22Rv1 (cell line): Measurements from ENCODE around the gene GPAT3.

Source experiments
- H3K27ac ChIP-seq: fragments of 450-650 bp; 2 replicates; pipeline ENCODE4 v1.5.1; 2017
- ZFX ChIP-seq: fragments of 450-650 bp; IDR thresholded peaks from 2 replicates; pipeline ENCODE4 v1.6.1; 2017; ENCODE audit warnings: antibody characterized with exemption, borderline replicate concordance
- TF ChIP-seq, protein P1 (sequence below): fragments of 450-650 bp; IDR thresholded peaks from 2 replicates; pipeline ENCODE4 v1.5.1; 2017; ENCODE audit warnings: mild to moderate bottlenecking

The GPAT3 gene

GRCh38 chr4:83536362-83537272, 709 bp downstream of the GPAT3 start:
- no peak for TF ChIP-seq ZFX
- TF ChIP-seq, protein P1, sequence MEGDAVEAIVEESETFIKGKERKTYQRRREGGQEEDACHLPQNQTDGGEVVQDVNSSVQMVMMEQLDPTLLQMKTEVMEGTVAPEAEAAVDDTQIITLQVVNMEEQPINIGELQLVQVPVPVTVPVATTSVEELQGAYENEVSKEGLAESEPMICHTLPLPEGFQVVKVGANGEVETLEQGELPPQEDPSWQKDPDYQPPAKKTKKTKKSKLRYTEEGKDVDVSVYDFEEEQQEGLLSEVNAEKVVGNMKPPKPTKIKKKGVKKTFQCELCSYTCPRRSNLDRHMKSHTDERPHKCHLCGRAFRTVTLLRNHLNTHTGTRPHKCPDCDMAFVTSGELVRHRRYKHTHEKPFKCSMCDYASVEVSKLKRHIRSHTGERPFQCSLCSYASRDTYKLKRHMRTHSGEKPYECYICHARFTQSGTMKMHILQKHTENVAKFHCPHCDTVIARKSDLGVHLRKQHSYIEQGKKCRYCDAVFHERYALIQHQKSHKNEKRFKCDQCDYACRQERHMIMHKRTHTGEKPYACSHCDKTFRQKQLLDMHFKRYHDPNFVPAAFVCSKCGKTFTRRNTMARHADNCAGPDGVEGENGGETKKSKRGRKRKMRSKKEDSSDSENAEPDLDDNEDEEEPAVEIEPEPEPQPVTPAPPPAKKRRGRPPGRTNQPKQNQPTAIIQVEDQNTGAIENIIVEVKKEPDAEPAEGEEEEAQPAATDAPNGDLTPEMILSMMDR, result no peak
- H3K27ac ChIP-seq, result peak overlapping the region; percentile 73

- TF ChIP-seq, protein P1, result no peak
- no peak for TF ChIP-seq ZFX
Measured at GRCh38 chr4:83542225-83542624, 6.3 kb downstream of the GPAT3 start.

DNA sequence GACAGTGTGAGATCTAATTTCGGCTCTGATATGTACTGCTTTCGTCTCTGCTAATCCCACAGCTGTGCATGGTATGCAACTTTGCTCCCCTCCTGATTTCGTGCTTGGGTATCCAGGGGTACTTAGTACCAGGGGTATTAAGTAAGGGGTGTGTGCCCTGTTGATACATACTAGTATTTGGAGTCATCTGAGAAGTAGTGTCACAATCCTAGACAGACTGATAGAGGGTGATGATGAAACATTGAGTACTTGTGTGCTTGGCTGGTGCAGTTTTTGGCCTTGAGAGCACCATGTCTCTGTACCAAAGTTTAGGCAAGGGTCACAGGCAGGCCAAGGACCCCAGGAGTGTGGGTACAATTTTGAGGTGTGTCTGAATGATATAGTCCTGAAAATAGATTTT, 10.9 kb downstream of the GPAT3 start:
- H3K27ac ChIP-seq, result no peak overlapping the region

More at GRCh38 chr4:83542225-83542624, 6.3 kb downstream of the GPAT3 start:
- no peak overlapping the region for H3K27ac ChIP-seq

DNA sequence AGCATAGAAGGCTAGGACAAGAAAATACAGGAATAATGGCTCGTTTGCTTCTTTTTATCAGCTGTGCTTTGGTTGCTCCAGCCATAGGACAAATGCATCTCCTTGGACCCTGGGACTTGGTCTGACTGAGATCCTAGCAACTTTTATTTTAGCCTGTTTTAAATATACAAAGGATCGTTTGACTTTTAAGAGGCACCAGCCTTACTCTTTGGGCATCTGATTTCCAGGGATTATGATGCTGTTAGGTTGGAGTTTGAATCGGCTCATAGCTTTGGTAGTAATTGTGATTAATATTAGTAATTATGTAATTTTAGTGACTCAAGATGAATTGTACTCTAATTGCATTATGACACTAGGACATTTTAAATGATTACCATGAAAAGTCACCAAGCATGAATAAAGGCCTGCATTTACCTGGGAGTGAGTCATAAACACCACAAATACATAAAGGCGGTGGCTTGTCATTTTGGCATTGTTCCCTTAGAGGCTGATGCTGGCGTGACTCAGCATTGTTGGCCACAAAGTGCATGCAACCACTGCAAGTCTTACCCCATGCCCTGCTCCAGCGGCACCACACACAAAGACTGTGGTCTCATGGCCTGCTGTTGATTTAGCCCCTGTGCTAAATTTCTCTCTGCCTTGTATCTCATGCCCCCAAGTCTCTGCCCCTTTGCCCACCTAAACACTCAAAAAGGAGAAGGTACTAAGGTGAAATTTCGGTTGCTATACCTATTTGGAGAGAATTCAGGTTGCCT, 12.4 kb downstream of the GPAT3 start:
- H3K27ac ChIP-seq, result peak overlapping the region; percentile 54

More for the DNA sequence above, 10.9 kb downstream of the GPAT3 start:
- TF ChIP-seq, protein P1, result no peak
- TF ChIP-seq ZFX, result no peak

GRCh38 chr4:83552083-83552482, 16.2 kb downstream of the GPAT3 start:
- TF ChIP-seq ZFX, result no peak
- TF ChIP-seq, protein P1, result no peak

More for the DNA sequence above, 12.4 kb downstream of the GPAT3 start:
- TF ChIP-seq, protein P1, result no peak
- TF ChIP-seq ZFX, result no peak

GRCh38 chr4:83552924-83553323, 17.0 kb downstream of the GPAT3 start:
- H3K27ac ChIP-seq, result no peak overlapping the region
- no peak for TF ChIP-seq ZFX
- TF ChIP-seq, protein P1, result no peak

More at GRCh38 chr4:83552083-83552482, 16.2 kb downstream of the GPAT3 start:
- no peak overlapping the region for H3K27ac ChIP-seq
